ENCODE data around the gene GRIA4. TPM values are rescaled to one million over a fixed set of nuclear protein-coding genes. Genes with fewer than 3 reads are reported as not detected.

The GRIA4 gene
- total RNA-seq, 1 donor from 2014 or later: not detected

GRCh38 chr11:105723269-105723668 is 113.4 kb downstream of the GRIA4 start:
- no peak overlapping the region for H3K4me3 ChIP-seq
- H3K36me3 ChIP-seq: no peaks in the 10 kb centered on the region
- intact Hi-C loops (cut with DNase I): no loop called here
- no peak for DNase-seq (ENCODE audit: extremely low spot score in 2 of 2)
- no peaks in the 10 kb centered on the region for H3K9me3 ChIP-seq
- TF ChIP-seq POLR2A (IDR thresholded peaks at IDR 0.05) (no peak), POLR2AphosphoS5 (IDR thresholded peaks at IDR 0.05; ENCODE audit: insufficient read depth in 1 of 2, low read depth in 1 of 2) (no peak), CTCF (IDR thresholded peaks at IDR 0.05) (no peak)
- no peaks in the 10 kb centered on the region for H3K4me1 ChIP-seq
- H3K27ac ChIP-seq: no peak overlapping the region
- no peaks in the 10 kb centered on the region for H3K27me3 ChIP-seq

GRCh38 chr11:105732611-105733010 is 122.7 kb downstream of the GRIA4 start:
- Histone ChIP-seq H3K4me3 (no peak overlapping the region), H3K27ac (no peak overlapping the region), H3K27me3 (no peaks in the 10 kb centered on the region), H3K4me1 (no peaks in the 10 kb centered on the region), H3K36me3 (no peaks in the 10 kb centered on the region), H3K9me3 (no peaks in the 10 kb centered on the region)
- intact Hi-C loops (cut with DNase I): no loop called here
- TF ChIP-seq POLR2AphosphoS5 (IDR thresholded peaks at IDR 0.05; ENCODE audit: insufficient read depth in 1 of 2, low read depth in 1 of 2): no peak
- DNase-seq (ENCODE audit: extremely low spot score in 2 of 2): no peak

GRCh38 chr11:105734426-105734825 is 124.6 kb downstream of the GRIA4 start:
- Histone ChIP-seq H3K27me3 (no peaks in the 10 kb centered on the region), H3K4me1 (no peaks in the 10 kb centered on the region), H3K27ac (no peak overlapping the region), H3K36me3 (no peaks in the 10 kb centered on the region), H3K4me3 (no peak overlapping the region), H3K9me3 (no peaks in the 10 kb centered on the region)
- TF ChIP-seq CTCF (IDR thresholded peaks at IDR 0.05) (no peak), POLR2A (IDR thresholded peaks at IDR 0.05) (no peak), POLR2AphosphoS5 (IDR thresholded peaks at IDR 0.05; ENCODE audit: insufficient read depth in 1 of 2, low read depth in 1 of 2) (no peak)
- intact Hi-C loops (cut with DNase I): no loop called here
- DNase-seq (ENCODE audit: extremely low spot score in 2 of 2): no peak

- Histone ChIP-seq H3K9me3 (no peaks in the 10 kb centered on the region), H3K27ac (no peak overlapping the region), H3K4me1 (no peaks in the 10 kb centered on the region), H3K4me3 (no peak overlapping the region), H3K36me3 (no peaks in the 10 kb centered on the region), H3K27me3 (no peaks in the 10 kb centered on the region)
- no peak for DNase-seq (ENCODE audit: extremely low spot score in 2 of 2)
- intact Hi-C loops (cut with DNase I): no loop called here
- TF ChIP-seq CTCF (IDR thresholded peaks at IDR 0.05) (no peak), POLR2A (IDR thresholded peaks at IDR 0.05) (no peak), POLR2AphosphoS5 (IDR thresholded peaks at IDR 0.05; ENCODE audit: insufficient read depth in 1 of 2, low read depth in 1 of 2) (no peak)
These were observed 128.4 kb downstream of the GRIA4 start for GRCh38 chr11:105738251-105738650.

GRCh38 chr11:105738986-105739795 is 129.3 kb downstream of the GRIA4 start:
- H3K4me3 ChIP-seq: no peak overlapping the region
- no peak overlapping the region for H3K27ac ChIP-seq
- no peaks in the 10 kb centered on the region for H3K36me3 ChIP-seq
- no peak for DNase-seq (ENCODE audit: extremely low spot score in 2 of 2)
- no peaks in the 10 kb centered on the region for H3K27me3 ChIP-seq
- no peaks in the 10 kb centered on the region for H3K9me3 ChIP-seq
- TF ChIP-seq POLR2A (IDR thresholded peaks at IDR 0.05) (no peak), CTCF (IDR thresholded peaks at IDR 0.05) (no peak), POLR2AphosphoS5 (IDR thresholded peaks at IDR 0.05; ENCODE audit: insufficient read depth in 1 of 2, low read depth in 1 of 2) (no peak)
- no peaks in the 10 kb centered on the region for H3K4me1 ChIP-seq
- intact Hi-C loops (cut with DNase I): no loop called here
